Neural progenitor cell (in vitro differentiated cells): ENCODE results near the gene MAGEB17. TPM values are rescaled to one million over a fixed set of nuclear protein-coding genes. Genes with fewer than 3 reads are reported as not detected.

Experiments used
- DNase-seq: peaks from one replicate; pipeline ENCODE4 v3.0.0-alpha.2; 2016; ENCODE audit warnings: low spot score
- H2AFZ ChIP-seq: fragments of 200-600 bp; sonication (generic); replicated peaks from 2 replicates; pipeline ENCODE4 v1.6.1; 2016; ENCODE audit warnings: antibody characterized with exemption
- H3F3A ChIP-seq: fragments of 200-600 bp; sonication (generic); 2 replicates; pipeline ENCODE4 v1.6.1; 2016; ENCODE audit warnings: antibody characterized with exemption, low read depth
- H3K27ac ChIP-seq: fragments of 200-600 bp; sonication (generic); 2 replicates; pipeline ENCODE4 v1.5.1; 2016; ENCODE audit warnings: mild to moderate bottlenecking
- H3K27me3 ChIP-seq: fragments of 200-600 bp; sonication (generic); 2 replicates; pipeline ENCODE4 v1.6.1; 2016; ENCODE audit warnings: mild to moderate bottlenecking, moderate library complexity
- H3K36me3 ChIP-seq: fragments of 200-600 bp; sonication (generic); 2 replicates; pipeline ENCODE4 v1.5.1; 2016
- H3K4me1 ChIP-seq: fragments of 200-600 bp; sonication (generic); 2 replicates; pipeline ENCODE4 v1.6.1; 2016; ENCODE audit warnings: mixed run types
- H3K4me2 ChIP-seq: fragments of 200-600 bp; sonication (generic); 2 replicates; pipeline ENCODE4 v1.6.1; 2016
- H3K4me3 ChIP-seq: fragments of 200-600 bp; sonication (generic); 2 replicates; pipeline ENCODE4 v1.5.1; 2016
- H3K79me2 ChIP-seq: fragments of 200-600 bp; sonication (generic); 2 replicates; pipeline ENCODE4 v1.6.1; 2016; ENCODE audit warnings: low read depth
- H3K9ac ChIP-seq: fragments of 200-600 bp; sonication (generic); 2 replicates; pipeline ENCODE4 v1.6.1; 2016
- H3K9me3 ChIP-seq: fragments of 200-600 bp; sonication (generic); 2 replicates; pipeline ENCODE4 v1.5.1; 2016; ENCODE audit warnings: low read depth
- H4K20me1 ChIP-seq: fragments of 200-600 bp; sonication (generic); 2 replicates; pipeline ENCODE4 v1.6.1; 2016; ENCODE audit warnings: low read depth
- H3K27ac Mint-ChIP-seq: 3 replicates; pipeline ENCODE4 v1.8.0; 2021; ENCODE audit warnings: mixed read lengths
- H3K27me3 Mint-ChIP-seq: 2 replicates; pipeline ENCODE4 v1.8.0; 2022; ENCODE audit warnings: low read depth, mild to moderate bottlenecking, inconsistent platforms, moderate library complexity, mixed read lengths; ENCODE audit not compliant: insufficient read depth
- H3K36me3 Mint-ChIP-seq: 3 replicates; pipeline ENCODE4 v1.8.0; 2021; ENCODE audit warnings: mixed read lengths
- H3K4me1 Mint-ChIP-seq: 3 replicates; pipeline ENCODE4 v1.8.0; 2021; ENCODE audit warnings: mixed read lengths
- H3K4me3 Mint-ChIP-seq: 3 replicates; pipeline ENCODE4 v1.8.0; 2021; ENCODE audit warnings: mild to moderate bottlenecking, moderate library complexity, mixed read lengths
- H3K9me3 Mint-ChIP-seq: 3 replicates; pipeline ENCODE4 v1.8.0; 2020; ENCODE audit warnings: mixed read lengths
- CTCF ChIP-seq: fragments of 200-600 bp; sonication (generic); IDR thresholded peaks from 2 replicates; pipeline ENCODE4 v1.5.1; 2017; ENCODE audit warnings: antibody characterized with exemption, mild to moderate bottlenecking
- EZH2 ChIP-seq: fragments of 200-600 bp; sonication (generic); IDR thresholded peaks from 2 replicates; pipeline ENCODE4 v1.6.1; 2017; ENCODE audit warnings: antibody characterized with exemption, mild to moderate bottlenecking, moderate library complexity
- EZH2phosphoT487 ChIP-seq: fragments of 200-600 bp; sonication (generic); IDR thresholded peaks from 2 replicates; pipeline ENCODE4 v1.6.1; 2017; ENCODE audit warnings: antibody characterized with exemption
- total RNA-seq: library from RNA; depleted of rRNA; stranded (reverse); fragments of >200 nt; gene quantifications from 2 replicates; pipeline ENCODE4 v1.2.3, GENCODE V29; 2015; ENCODE audit warnings: low replicate concordance

Gene MAGEB17
- total RNA-seq, 1 donor from 2014 or later, result 0.09 TPM

- no peak overlapping the region for H2AFZ ChIP-seq
- H3K4me2 ChIP-seq, result no peak overlapping the region
- no peaks in the 10 kb centered on the region for H3K4me1 ChIP-seq
- H3K9me3 ChIP-seq, result no peaks in the 10 kb centered on the region
- Mint-ChIP-seq H3K4me1 (no peaks in the 10 kb centered on the region), H3K27me3 (peaks cover 4% of the 10 kb centered on the region), H3K27ac (no peak overlapping the region), H3K36me3 (no peaks in the 10 kb centered on the region), H3K4me3 (no peak overlapping the region), H3K9me3 (no peaks in the 10 kb centered on the region)
- H3K27me3 ChIP-seq, result no peaks in the 10 kb centered on the region
- no peaks in the 10 kb centered on the region for H4K20me1 ChIP-seq
- no peak overlapping the region for H3K9ac ChIP-seq
- H3K36me3 ChIP-seq, result no peaks in the 10 kb centered on the region
- H3K79me2 ChIP-seq, result peaks cover 4% of the 10 kb centered on the region
- no peak overlapping the region for H3K27ac ChIP-seq
- no peaks in the 10 kb centered on the region for H3F3A ChIP-seq
- no peak for TF ChIP-seq EZH2phosphoT487
- no peak for TF ChIP-seq EZH2
- TF ChIP-seq CTCF, result no peak
- DNase-seq, result no peak
- H3K4me3 ChIP-seq, result no peak overlapping the region
These were observed 26.3 kb upstream of the MAGEB17 start for GRCh38 chrX:16140983-16141382.

- H4K20me1 ChIP-seq, result no peaks in the 10 kb centered on the region
- no peak for TF ChIP-seq EZH2phosphoT487
- no peak for TF ChIP-seq EZH2
- no peak for TF ChIP-seq CTCF
- Mint-ChIP-seq H3K9me3 (no peaks in the 10 kb centered on the region), H3K4me3 (no peak overlapping the region), H3K4me1 (no peaks in the 10 kb centered on the region), H3K27ac (no peak overlapping the region), H3K27me3 (peaks cover 4% of the 10 kb centered on the region), H3K36me3 (no peaks in the 10 kb centered on the region)
- no peak overlapping the region for H3K4me2 ChIP-seq
- no peak for DNase-seq
- no peaks in the 10 kb centered on the region for H3F3A ChIP-seq
- no peaks in the 10 kb centered on the region for H3K4me1 ChIP-seq
- no peaks in the 10 kb centered on the region for H3K27me3 ChIP-seq
- no peaks in the 10 kb centered on the region for H3K9me3 ChIP-seq
- no peak overlapping the region for H3K4me3 ChIP-seq
- H2AFZ ChIP-seq, result no peak overlapping the region
- peaks cover 4% of the 10 kb centered on the region for H3K79me2 ChIP-seq
- H3K9ac ChIP-seq, result no peak overlapping the region
- no peaks in the 10 kb centered on the region for H3K36me3 ChIP-seq
- no peak overlapping the region for H3K27ac ChIP-seq
These were observed 25.6 kb upstream of the MAGEB17 start for GRCh38 chrX:16141422-16142245.

GRCh38 chrX:16142246-16142558 lies 25.1 kb upstream of the MAGEB17 start:
- Histone ChIP-seq H4K20me1 (no peaks in the 10 kb centered on the region), H3K9me3 (no peaks in the 10 kb centered on the region), H3K4me2 (no peak overlapping the region), H3K79me2 (peaks cover 4% of the 10 kb centered on the region), H3K9ac (no peak overlapping the region), H3K4me3 (no peak overlapping the region), H3F3A (no peaks in the 10 kb centered on the region), H3K27ac (no peak overlapping the region), H3K27me3 (no peaks in the 10 kb centered on the region), H3K36me3 (no peaks in the 10 kb centered on the region), H2AFZ (no peak overlapping the region), H3K4me1 (no peaks in the 10 kb centered on the region)
- Mint-ChIP-seq H3K27ac (no peak overlapping the region), H3K36me3 (no peaks in the 10 kb centered on the region), H3K27me3 (peaks cover 2% of the 10 kb centered on the region), H3K4me1 (no peaks in the 10 kb centered on the region), H3K4me3 (no peak overlapping the region), H3K9me3 (no peaks in the 10 kb centered on the region)
- no peak for DNase-seq
- TF ChIP-seq EZH2, result no peak
- TF ChIP-seq EZH2phosphoT487, result no peak
- TF ChIP-seq CTCF, result no peak
